GM23338 (cell line): Measurements from ENCODE around the gene DNM1L. TPM values are rescaled to one million over a fixed set of nuclear protein-coding genes. Genes with fewer than 3 reads are reported as not detected.

Experiments
- ATAC-seq: fragments of 200-7000 bp; cut with Tn5 transposase; 3 replicates; pipeline ENCODE4 v1.9.1; 2020
- DNase-seq: peaks from one replicate; pipeline ENCODE4 v3.0.0-alpha.2; 2015; ENCODE audit warnings: low spot score
- H2AFZ ChIP-seq: fragments of 200-600 bp; sonication (generic); 2 replicates; pipeline ENCODE4 v1.8.0; 2016; ENCODE audit warnings: antibody characterized with exemption, mild to moderate bottlenecking, moderate library complexity
- H3F3A ChIP-seq: fragments of 200-600 bp; sonication (generic); replicated peaks from 2 replicates; pipeline ENCODE4 v1.8.0; 2017; ENCODE audit warnings: antibody characterized with exemption, mixed run types, low read depth
- H3K27ac ChIP-seq: fragments of 200-600 bp; sonication (generic); 2 replicates; pipeline ENCODE4 v1.6.1; 2016; ENCODE audit warnings: low read depth
- H3K27me3 ChIP-seq: fragments of 200-600 bp; sonication (generic); 2 replicates; pipeline ENCODE4 v1.8.0; 2016; ENCODE audit warnings: mild to moderate bottlenecking, mixed run types, moderate library complexity; ENCODE audit not compliant: insufficient read depth
- H3K36me3 ChIP-seq: fragments of 200-600 bp; sonication (generic); 2 replicates; pipeline ENCODE4 v1.8.0; 2016; ENCODE audit warnings: mild to moderate bottlenecking; ENCODE audit not compliant: insufficient read depth
- H3K4me1 ChIP-seq: fragments of 200-600 bp; sonication (generic); 2 replicates; pipeline ENCODE4 v1.8.0; 2016; ENCODE audit warnings: mild to moderate bottlenecking, moderate library complexity; ENCODE audit not compliant: insufficient read depth
- H3K4me2 ChIP-seq: fragments of 200-600 bp; sonication (generic); 2 replicates; pipeline ENCODE4 v1.7.1; 2017; ENCODE audit warnings: mixed run types
- H3K4me3 ChIP-seq: fragments of 200-600 bp; sonication (generic); 2 replicates; pipeline ENCODE4 v1.6.1; 2016; ENCODE audit warnings: mixed run types
- H3K79me2 ChIP-seq: fragments of 200-600 bp; sonication (generic); replicated peaks from 2 replicates; pipeline ENCODE4 v1.8.0; 2017; ENCODE audit warnings: mild to moderate bottlenecking; ENCODE audit not compliant: insufficient read depth
- H3K9me2 ChIP-seq: fragments of 200-600 bp; sonication (generic); 2 replicates; pipeline ENCODE4 v1.8.0; 2017; ENCODE audit not compliant: insufficient read depth
- H4K20me1 ChIP-seq: fragments of 200-600 bp; sonication (generic); replicated peaks from 2 replicates; pipeline ENCODE4 v1.8.0; 2017; ENCODE audit warnings: mild to moderate bottlenecking; ENCODE audit not compliant: insufficient read depth
- H3K27ac Mint-ChIP-seq: 2 replicates; pipeline ENCODE4 v1.8.0; 2020; ENCODE audit warnings: inconsistent platforms, mild to moderate bottlenecking, moderate library complexity, mixed read lengths
- H3K27me3 Mint-ChIP-seq: 3 replicates; pipeline ENCODE4 v1.8.0; 2022; ENCODE audit warnings: low read depth, mild to moderate bottlenecking, moderate library complexity, mixed read lengths, inconsistent platforms; ENCODE audit not compliant: insufficient read depth, poor library complexity
- H3K36me3 Mint-ChIP-seq: 3 replicates; pipeline ENCODE4 v1.8.0; 2021; ENCODE audit warnings: low read depth, mild to moderate bottlenecking, inconsistent platforms, moderate library complexity, mixed read lengths
- H3K4me1 Mint-ChIP-seq: 3 replicates; pipeline ENCODE4 v1.8.0; 2020; ENCODE audit warnings: mild to moderate bottlenecking, inconsistent platforms, mixed read lengths
- H3K4me3 Mint-ChIP-seq: 3 replicates; pipeline ENCODE4 v1.8.0; 2021; ENCODE audit warnings: moderate library complexity, mild to moderate bottlenecking, inconsistent platforms, mixed read lengths
- H3K9me3 Mint-ChIP-seq: 3 replicates; pipeline ENCODE4 v1.8.0; 2020; ENCODE audit warnings: moderate library complexity, mild to moderate bottlenecking, inconsistent platforms, mixed read lengths
- CTCF ChIP-seq, 2 experiments: fragments of 200-600 bp in 1 of 2; sonication (generic) in 1 of 2; conservative IDR thresholded peaks; 2 replicates each; pipeline versions ENCODE4 v1.5.1 to v1.6.1; 2016 to 2017; ENCODE audit warnings: antibody characterized with exemption in 2 of 2, low read depth in 2 of 2, mild to moderate bottlenecking in 2 of 2, moderate library complexity in 1 of 2
- ETS1 ChIP-seq: IDR thresholded peaks from 2 replicates; pipeline ENCODE4 v1.6.1; 2016; ENCODE audit warnings: antibody characterized with exemption
- EZH2 ChIP-seq: fragments of 200-600 bp; sonication (generic); IDR thresholded peaks from one replicate; pipeline ENCODE4 v1.8.0; 2017; ENCODE audit warnings: antibody characterized with exemption, mild to moderate bottlenecking, low read depth; ENCODE audit not compliant: unreplicated experiment
- EZH2phosphoT487 ChIP-seq: fragments of 200-600 bp; sonication (generic); IDR thresholded peaks from one replicate; pipeline ENCODE4 v1.8.1; 2018; ENCODE audit warnings: antibody characterized with exemption; ENCODE audit not compliant: unreplicated experiment
- JUNB ChIP-seq: IDR thresholded peaks from one replicate; pipeline ENCODE4 v1.6.1; 2016; ENCODE audit warnings: antibody characterized with exemption; ENCODE audit not compliant: unreplicated experiment
- NANOG ChIP-seq: IDR thresholded peaks from 2 replicates; pipeline ENCODE4 v1.6.1; 2016; ENCODE audit warnings: antibody characterized with exemption, borderline replicate concordance
- STAT1 ChIP-seq: IDR thresholded peaks from one replicate; pipeline ENCODE4 v1.6.1; 2016; ENCODE audit warnings: antibody characterized with exemption; ENCODE audit not compliant: unreplicated experiment
- ZNF114 ChIP-seq: fragments of 250-450 bp; sonication (Bioruptor Pico); IDR thresholded peaks from 2 replicates; pipeline ENCODE4 v1.5.0; 2020; ENCODE audit warnings: mild to moderate bottlenecking, moderate library complexity
- ZNF331 ChIP-seq: fragments of 250-450 bp; sonication (Bioruptor Pico); IDR thresholded peaks from 2 replicates; pipeline ENCODE4 v1.5.0; 2020; ENCODE audit warnings: low read depth, mild to moderate bottlenecking, moderate library complexity
- ZNF462 ChIP-seq: fragments of 250-450 bp; sonication (Bioruptor Pico); IDR thresholded peaks from 2 replicates; pipeline ENCODE4 v1.5.0; 2020; ENCODE audit warnings: mild to moderate bottlenecking, moderate library complexity
- polyA plus RNA-seq: library from polyadenylated mRNA; unstranded; fragments of >200 nt; fragmentation: Nextera tagmentation; extraction: Ambion mirVana; gene quantifications from 2 replicates; pipeline ENCODE4 v1.2.1, GENCODE V29; 2016
- total RNA-seq: library from RNA; depleted of rRNA; stranded (reverse); fragments of >200 nt; shearing (Covaris generic); gene quantifications from 2 replicates; pipeline ENCODE4 v1.2.3, GENCODE V29; 2014

DNM1L gene
- total and polyA plus RNA-seq, 2 experiments from 2014 or later, result 72.2 to 94.8 TPM

GRCh38 chr12:32755051-32755653 lies 76.1 kb downstream of the DNM1L start (continued):
- TF ChIP-seq ZNF114 (no peak), ZNF331 (CRISPR knock-in tag) (no peak), NANOG (no peak), ZNF462 (CRISPR knock-in tag) (no peak), STAT1 (no peak)

- Mint-ChIP-seq H3K36me3 (peaks cover 33% of the 10 kb centered on the region), H3K27me3 (no peaks in the 10 kb centered on the region), H3K4me3 (peak within 1 kb of the TSS; percentile 91), H3K4me1 (peaks cover 13% of the 10 kb centered on the region; the same call in 2 of the 3 replicates), H3K27ac (peak within 1 kb of the TSS; percentile 98), H3K9me3 (no peaks in the 10 kb centered on the region)
- DNase-seq, result peak; percentile 99
- ATAC-seq, result peak; percentile 92
- no peaks in the 10 kb centered on the region for H3K27me3 ChIP-seq
- 0 out of 2 replicates have a peak, but pooled peaks cover 3% of the 10 kb centered on the region for H4K20me1 ChIP-seq
- peak within 1 kb of the TSS; percentile 65 for H3K4me3 ChIP-seq
- H3K36me3 ChIP-seq, result peaks cover 16% of the 10 kb centered on the region; the same call in 1 of the 2 replicates
- H3K4me1 ChIP-seq, result peaks cover 8% of the 10 kb centered on the region
- H3K4me2 ChIP-seq, result peak within 1 kb of the TSS; percentile 87
- H3F3A ChIP-seq, result no peaks in the 10 kb centered on the region; the same call in 1 of the 2 replicates
- H2AFZ ChIP-seq, result peak within 1 kb of the TSS; percentile 91
- no peaks in the 10 kb centered on the region for H3K9me2 ChIP-seq
- peaks cover 24% of the 10 kb centered on the region for H3K79me2 ChIP-seq
- H3K27ac ChIP-seq, result peak within 1 kb of the TSS; percentile 96
- TF ChIP-seq JUNB, result no peak
- TF ChIP-seq EZH2phosphoT487, result no peak
- TF ChIP-seq NANOG, result no peak
- TF ChIP-seq CTCF (conservative IDR thresholded peaks at IDR 0.05; ENCODE audit: low read depth in 2 of 2), result peak; percentile 90 to 99
- TF ChIP-seq EZH2, result no peak
- 0 out of 2 replicates have a peak, but pooled peaks have one; percentile 36 for TF ChIP-seq ETS1
These were observed 76.8 kb downstream of the DNM1L start, which contains the start of gene YARS2 for GRCh38 chr12:32755654-32756475. Gene YARS2, minus strand, starts transcription at chr12:32755897. Its CDS starts 23 bp downstream, at chr12:32755874.
